Peyer's patch (tissue), 4 donors: ENCODE data around the gene LCLAT1.

Experiments used
- CTCF ChIP-seq, 6 experiments: fragments of 450-650 bp in 4 of 6; fragments of 200-600 bp in 2 of 6; sonication (generic) in 1 of 6; IDR thresholded peaks; one replicate each; pipeline ENCODE4 v1.5.1; 2017 to 2019; ENCODE audit warnings: antibody characterized with exemption in 6 of 6, mild to moderate bottlenecking in 3 of 6, moderate library complexity in 1 of 6
- POLR2A ChIP-seq, 2 donors: fragments of 450-650 bp; IDR thresholded peaks; one replicate each; pipeline ENCODE4 v1.5.1; 2017; ENCODE audit warnings: antibody characterized with exemption in 2 of 2, mild to moderate bottlenecking in 2 of 2, moderate library complexity in 2 of 2

GRCh38 chr2:30680121-30680520, 233.1 kb downstream of the LCLAT1 start:
- TF ChIP-seq POLR2A (IDR thresholded peaks at IDR 0.05) (no peak), CTCF (IDR thresholded peaks at IDR 0.05) (no peak)
